Gastroesophageal sphincter (tissue), 4 donors: ENCODE data around the gene PGLYRP3. TPM values are rescaled to one million over a fixed set of nuclear protein-coding genes. Genes with fewer than 3 reads are reported as not detected.

Source experiments
- ATAC-seq: fragments of 150-250 bp; one replicate; pipeline ENCODE4 v1.9.1; 2016; ENCODE audit warnings: mild to moderate bottlenecking, moderate library complexity
- H3K27ac ChIP-seq, 4 donors: fragments of 200-600 bp; sonication (generic) in 3 of 4; 1 replicate in 3 of 4; 2 replicates in 1 of 4; pipeline ENCODE4 v1.5.1; 2016 to 2019
- H3K27me3 ChIP-seq: fragments of 200-600 bp; sonication (generic); one replicate; pipeline ENCODE4 v1.5.1; 2019
- H3K36me3 ChIP-seq, 2 donors: fragments of 200-600 bp; sonication (generic); one replicate each; pipeline ENCODE4 v1.5.1; 2019; ENCODE audit warnings: control low read depth in 1 of 2
- H3K4me1 ChIP-seq, 3 donors: fragments of 200-600 bp; sonication (generic); 1 replicate in 2 of 3; 2 replicates in 1 of 3; pipeline ENCODE4 v1.5.1; 2016 to 2019; ENCODE audit warnings: control low read depth in 2 of 3
- H3K4me3 ChIP-seq, 2 donors: fragments of 200-600 bp; sonication (generic); one replicate each; pipeline ENCODE4 v1.5.1; 2019; ENCODE audit warnings: mild to moderate bottlenecking in 1 of 2, moderate library complexity in 1 of 2
- H3K9me3 ChIP-seq, 3 donors: fragments of 200-600 bp; sonication (generic); one replicate each; pipeline ENCODE4 v1.5.1; 2017 to 2019; ENCODE audit warnings: control low read depth in 2 of 3
- CTCF ChIP-seq, 4 experiments: fragments of 200-600 bp in 2 of 4; fragments of 450-650 bp in 2 of 4; sonication (generic) in 1 of 4; IDR thresholded peaks; one replicate each; pipeline ENCODE4 v1.5.1; 2017 to 2019; ENCODE audit warnings: antibody characterized with exemption in 4 of 4, mild to moderate bottlenecking in 2 of 4, moderate library complexity in 2 of 4
- EP300 ChIP-seq: sonication (generic); formaldehyde crosslinking; IDR thresholded peaks from one replicate; pipeline ENCODE4 v1.6.1; 2017; ENCODE audit warnings: antibody characterized with exemption, mild to moderate bottlenecking
- POLR2A ChIP-seq, 2 donors: fragments of 450-650 bp; IDR thresholded peaks; one replicate each; pipeline ENCODE4 v1.6.1; 2017; ENCODE audit warnings: antibody characterized with exemption in 2 of 2, mild to moderate bottlenecking in 2 of 2, moderate library complexity in 1 of 2
- POLR2AphosphoS5 ChIP-seq: sonication (generic); formaldehyde crosslinking; IDR thresholded peaks from one replicate; pipeline ENCODE4 v1.6.1; 2017; ENCODE audit warnings: antibody characterized with exemption
- WGBS, 2 donors: methylation state at CpG; one replicate each; pipeline ENCODE4 v1.1.5; 2018; ENCODE audit warnings: low coverage in 1 of 2; 5-methylcytosine and 5-hydroxymethylcytosine counted together
- total RNA-seq, 4 donors: library from RNA; depleted of rRNA; stranded (reverse); fragments of >200 nt; gene quantifications; one replicate each; pipeline ENCODE4 v1.1.0, GENCODE V29; 2016

Gene PGLYRP3
- total RNA-seq, 4 donors from 2014 or later: 0.45 TPM; not detected in 3

GRCh38 chr1:153288634-153289275, 24.0 kb downstream of the PGLYRP3 start:
- no peak for ATAC-seq
- 50 to 86% methylated on average over 2 to 6 of the region's 11 CpGs for WGBS, 2 donors
- no peaks in the 10 kb centered on the region for H3K9me3 ChIP-seq
- no peaks in the 10 kb centered on the region for H3K4me1 ChIP-seq
- no peak overlapping the region for H3K27ac ChIP-seq
- H3K4me3 ChIP-seq: no peak overlapping the region
- H3K36me3 ChIP-seq: no peaks in the 10 kb centered on the region
- peaks cover 26% of the 10 kb centered on the region for H3K27me3 ChIP-seq
- no peak for TF ChIP-seq POLR2A (IDR thresholded peaks at IDR 0.05)
- peak in 1 of 4 experiments; percentile 25 for TF ChIP-seq CTCF (IDR thresholded peaks at IDR 0.05)
- TF ChIP-seq POLR2AphosphoS5: no peak

- TF ChIP-seq EP300 (no peak), POLR2AphosphoS5 (no peak), CTCF (IDR thresholded peaks at IDR 0.05) (peak in 1 of 4 experiments; percentile 34), POLR2A (IDR thresholded peaks at IDR 0.05) (no peak)
- Histone ChIP-seq H3K9me3 (no peaks in the 10 kb centered on the region), H3K27ac (no peak overlapping the region), H3K4me1 (no peaks in the 10 kb centered on the region), H3K36me3 (no peaks in the 10 kb centered on the region), H3K4me3 (no peak overlapping the region), H3K27me3 (peaks cover 16% of the 10 kb centered on the region)
- WGBS, 2 donors: 20% methylated on average over 1 of the region's 2 CpGs; no CpG with 5 or more reads in 1 of the 2 donors
- no peak for ATAC-seq
These were observed 34.9 kb downstream of the PGLYRP3 start for GRCh38 chr1:153277852-153278251.

GRCh38 chr1:153272186-153272585, 40.6 kb downstream of the PGLYRP3 start:
- H3K4me3 ChIP-seq: no peak overlapping the region
- H3K9me3 ChIP-seq: no peaks in the 10 kb centered on the region
- H3K4me1 ChIP-seq: no peaks in the 10 kb centered on the region
- no peak overlapping the region for H3K27ac ChIP-seq
- WGBS, 2 donors: no CpG with 5 or more reads among the region's 1 CpG
- no peak for ATAC-seq
- TF ChIP-seq POLR2A (IDR thresholded peaks at IDR 0.05): no peak
- TF ChIP-seq EP300: no peak
- TF ChIP-seq POLR2AphosphoS5: no peak
- TF ChIP-seq CTCF (IDR thresholded peaks at IDR 0.05): no peak
- no peaks in the 10 kb centered on the region for H3K36me3 ChIP-seq
- H3K27me3 ChIP-seq: peaks cover 29% of the 10 kb centered on the region

DNA sequence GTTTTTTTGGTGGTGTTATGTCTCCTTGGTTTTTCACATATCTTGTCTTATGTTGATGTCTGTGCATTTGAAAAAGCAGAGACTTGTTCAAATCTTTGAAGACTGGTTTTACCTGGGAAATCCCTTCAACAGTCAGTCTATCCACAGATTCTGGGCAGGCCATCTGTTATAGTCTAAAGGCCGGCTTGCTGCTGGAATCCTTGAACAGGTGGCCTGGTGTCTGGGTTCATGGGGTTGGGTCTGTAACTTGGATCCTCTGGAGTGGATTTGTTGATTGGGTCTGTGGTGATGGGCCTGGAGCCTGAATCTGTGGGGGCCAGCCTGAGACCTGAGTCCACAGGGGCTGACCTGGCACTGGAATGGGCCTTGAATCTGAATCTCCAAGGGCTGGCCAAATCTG, 41.0 kb downstream of the PGLYRP3 start:
- Histone ChIP-seq H3K27ac (no peak overlapping the region), H3K27me3 (peaks cover 34% of the 10 kb centered on the region), H3K4me3 (no peak overlapping the region), H3K4me1 (no peaks in the 10 kb centered on the region), H3K9me3 (no peaks in the 10 kb centered on the region), H3K36me3 (no peaks in the 10 kb centered on the region)
- WGBS, 2 donors: 60% methylated on average over 1 of the region's 1 CpG; no CpG with 5 or more reads in 1 of the 2 donors
- ATAC-seq: no peak
- TF ChIP-seq POLR2AphosphoS5 (no peak), POLR2A (IDR thresholded peaks at IDR 0.05) (no peak), CTCF (IDR thresholded peaks at IDR 0.05) (no peak), EP300 (no peak)

DNA sequence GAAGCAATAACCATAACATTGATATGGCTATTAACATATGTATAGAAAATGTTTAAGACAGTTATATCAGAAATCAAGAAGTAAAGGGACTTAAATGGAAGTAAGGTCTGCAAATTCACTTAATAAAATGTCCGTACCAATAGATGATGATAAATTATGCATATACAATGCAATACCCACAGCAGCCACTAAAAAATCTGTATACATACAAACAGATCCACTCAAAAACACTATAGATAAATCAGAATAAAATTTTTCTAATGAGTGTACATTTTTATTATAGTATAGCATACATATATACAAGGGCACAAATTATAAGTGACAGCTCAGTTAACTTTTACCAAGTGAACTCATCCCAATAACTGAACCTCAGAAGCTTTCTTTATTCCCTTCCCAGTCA, 47.3 kb downstream of the PGLYRP3 start:
- WGBS, 2 donors: 80 to 100% methylated on average over 1 of the region's 1 CpG
- Histone ChIP-seq H3K9me3 (no peaks in the 10 kb centered on the region), H3K27me3 (peaks cover 78% of the 10 kb centered on the region), H3K4me1 (peaks cover 0 to 24% (median 7%) of the 10 kb centered on the region in 3 donors), H3K27ac (no peak overlapping the region), H3K36me3 (no peaks in the 10 kb centered on the region), H3K4me3 (no peak overlapping the region)
- no peak for ATAC-seq
- no peak for TF ChIP-seq EP300
- TF ChIP-seq CTCF (IDR thresholded peaks at IDR 0.05): no peak
- no peak for TF ChIP-seq POLR2A (IDR thresholded peaks at IDR 0.05)
- TF ChIP-seq POLR2AphosphoS5: no peak
